Stimulated activated CD4-positive, alpha-beta T cell treated with anti-CD3 and anti-CD28 coated beads, TNF-alpha, amount 100 ng/mL, for 48 hours (primary cell): ENCODE data around the gene NR5A1.

Experiments
- DNase-seq, 3 donors: peaks; one replicate each; pipeline ENCODE4 v3.0.0-alpha.2; 2020; ENCODE audit warnings: low read depth in 3 of 3

Gene NR5A1

GRCh38 chr9:124480621-124480981 lies 26.6 kb downstream of the NR5A1 start:
- no peak for DNase-seq

- no peak for DNase-seq
Observed at GRCh38 chr9:124479947-124480620, 27.1 kb downstream of the NR5A1 start.

DNA sequence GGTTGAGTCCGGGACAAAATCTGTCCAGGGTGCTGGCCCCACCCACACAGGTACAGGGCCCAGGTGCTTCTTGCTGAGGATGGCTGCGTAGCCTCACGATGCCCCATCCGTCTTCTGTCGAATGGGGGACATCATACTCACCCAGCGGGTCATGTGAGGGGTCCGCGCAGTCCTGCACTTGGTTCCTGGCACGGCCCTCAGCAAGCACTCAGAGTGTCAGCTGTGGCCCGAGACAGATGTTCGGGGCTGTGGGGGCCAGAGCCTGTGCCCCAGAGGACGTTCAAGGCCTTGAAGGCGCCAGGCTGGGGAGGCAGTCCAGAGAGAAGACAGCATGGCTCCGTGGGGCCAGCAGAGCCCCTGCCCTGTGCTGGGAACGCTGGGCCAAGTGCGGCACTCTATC lies 27.8 kb downstream of the NR5A1 start:
- DNase-seq: no peak

- no peak for DNase-seq
Observed at GRCh38 chr9:124478354-124478753, 28.8 kb downstream of the NR5A1 start.

DNA sequence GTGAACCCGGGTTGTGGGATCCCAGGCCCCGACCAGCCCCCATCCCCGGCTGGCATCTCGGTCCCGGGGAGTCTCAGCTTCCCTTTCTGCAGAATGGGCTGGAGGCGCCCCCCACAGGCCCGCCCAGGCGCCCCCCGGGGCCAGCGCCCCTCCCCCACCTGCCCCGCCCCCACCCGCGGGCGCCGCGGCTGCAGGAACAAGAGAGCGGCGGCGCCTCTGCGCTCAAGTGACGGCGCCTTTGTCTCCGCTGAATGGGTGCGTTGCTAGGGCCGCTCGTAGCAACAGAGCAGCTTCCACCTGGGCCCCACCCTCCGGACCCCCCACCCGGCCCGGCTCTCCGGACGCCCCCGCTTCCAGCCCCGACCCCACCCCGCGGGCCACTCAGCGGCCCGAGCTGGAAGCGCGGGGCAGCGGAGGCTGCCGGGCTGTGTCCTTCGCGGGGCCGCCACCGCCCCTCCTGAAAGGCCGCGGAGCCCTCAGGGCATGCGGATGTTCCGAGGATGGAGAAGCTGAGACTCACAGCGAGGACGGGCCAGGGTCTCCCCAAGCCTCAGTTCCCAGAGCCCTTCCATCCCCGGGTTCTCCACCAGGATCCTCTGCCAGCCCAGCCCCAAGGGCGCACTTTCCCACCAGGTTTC lies 29.4 kb downstream of the NR5A1 start:
- DNase-seq: no peak

- no peak for DNase-seq
Observed at GRCh38 chr9:124477211-124477647, 30.0 kb downstream of the NR5A1 start.

DNA sequence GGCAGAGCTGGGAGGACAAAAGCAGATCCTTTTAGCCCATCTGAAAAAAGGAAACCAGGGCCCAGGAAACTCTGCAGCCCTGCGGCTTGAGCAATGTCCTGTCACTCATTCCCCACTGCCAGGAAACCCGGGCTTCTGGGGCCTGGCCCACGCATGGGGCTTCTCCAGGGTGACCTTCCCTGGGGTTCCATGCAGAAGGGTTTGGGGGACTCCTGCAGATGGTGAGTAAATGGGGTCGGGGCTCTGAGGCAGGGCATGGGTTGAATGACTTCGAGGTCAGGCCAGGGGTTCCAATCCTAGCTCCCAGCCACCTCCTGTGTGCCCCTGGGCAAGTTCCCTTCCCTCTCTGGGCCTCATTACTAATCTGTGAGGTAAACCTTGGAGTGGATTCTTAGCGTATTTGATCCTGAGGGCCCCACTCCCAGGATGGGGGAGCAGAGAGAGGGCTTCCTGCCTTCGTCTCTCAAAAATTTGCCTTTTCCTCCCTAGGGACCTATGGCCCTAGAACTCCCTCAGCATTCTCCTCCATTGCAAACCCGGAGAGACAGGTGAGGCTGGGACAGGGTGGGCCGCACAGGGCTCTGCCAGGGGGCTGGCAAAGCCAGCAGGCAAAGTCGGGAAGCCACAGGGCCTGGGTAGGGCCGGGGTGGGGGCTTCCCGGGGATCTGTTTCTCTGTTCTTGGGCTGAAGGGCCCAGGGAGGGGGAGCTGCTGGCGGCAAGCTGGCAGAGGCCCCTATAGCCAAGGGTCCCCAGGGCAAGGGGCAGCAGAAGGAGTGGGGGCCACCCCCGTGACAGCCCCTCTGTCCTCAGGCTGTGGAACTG lies 31.1 kb downstream of the NR5A1 start:
- no peak for DNase-seq

DNA sequence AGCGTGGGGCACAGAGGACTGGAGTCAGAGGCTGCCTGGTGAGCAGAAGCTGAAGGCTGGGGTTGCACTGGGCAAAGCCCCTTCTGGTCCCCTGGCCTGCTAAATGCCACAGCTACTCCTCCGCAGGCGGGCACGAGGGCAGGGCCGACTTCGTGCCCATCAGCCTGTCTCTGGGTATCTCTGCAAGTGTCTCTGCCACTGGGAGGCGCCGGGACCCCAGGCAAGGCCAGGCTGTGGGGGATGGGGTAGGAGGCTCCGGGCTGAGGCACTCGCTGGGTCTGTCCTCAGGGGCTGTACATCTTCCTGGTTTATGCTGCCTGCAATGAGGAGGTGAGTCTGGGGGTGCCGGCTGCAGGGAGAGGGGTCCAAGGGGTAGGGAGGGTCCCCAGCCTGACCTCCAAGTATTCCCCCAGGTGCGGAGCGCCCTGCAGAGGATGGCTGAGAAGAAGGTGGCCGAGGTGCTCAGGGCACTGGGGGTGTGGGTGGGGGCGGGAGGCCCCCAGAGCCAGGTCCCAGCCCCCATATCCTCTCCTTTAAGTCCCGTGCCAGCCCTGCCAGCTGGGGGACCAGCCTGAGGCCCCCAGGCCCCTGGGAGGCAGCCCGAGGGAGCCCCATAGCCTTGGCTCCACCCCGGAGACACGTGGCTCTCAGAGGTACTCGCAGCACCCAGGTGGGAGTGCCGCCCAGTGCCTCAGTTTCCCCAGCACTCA lies 31.9 kb downstream of the NR5A1 start:
- DNase-seq: no peak

DNA sequence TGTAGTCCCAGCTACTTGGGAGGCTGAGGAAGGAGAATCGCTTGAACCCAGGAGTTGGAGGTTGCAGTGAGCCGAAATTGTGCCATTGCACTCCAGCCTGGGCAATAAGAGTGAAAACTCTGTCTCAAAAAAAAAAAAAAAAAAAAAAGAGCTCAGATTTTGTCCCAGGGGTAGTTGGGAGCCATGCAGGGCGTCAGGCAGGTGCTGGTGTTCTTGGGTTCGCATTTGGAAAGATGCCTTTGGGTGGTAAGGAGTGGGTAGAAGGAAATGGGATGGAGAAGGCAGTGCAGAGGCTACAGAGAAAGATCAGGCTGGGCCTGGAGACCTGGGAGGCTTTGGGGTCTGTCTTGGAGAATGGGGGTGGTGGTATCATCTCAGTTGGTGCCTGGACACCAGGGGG lies 33.0 kb downstream of the NR5A1 start:
- DNase-seq: no peak

GRCh38 chr9:124473310-124473709 lies 33.9 kb downstream of the NR5A1 start:
- DNase-seq: no peak

- no peak for DNase-seq
Observed at GRCh38 chr9:124472770-124473169, 34.4 kb downstream of the NR5A1 start.

GRCh38 chr9:124471761-124472160 lies 35.4 kb downstream of the NR5A1 start:
- no peak for DNase-seq

- DNase-seq: no peak
Observed at GRCh38 chr9:124470726-124471125, 36.5 kb downstream of the NR5A1 start.

GRCh38 chr9:124470306-124470705 lies 36.9 kb downstream of the NR5A1 start:
- no peak for DNase-seq

GRCh38 chr9:124469011-124469832 lies 38.0 kb downstream of the NR5A1 start:
- DNase-seq: no peak

- no peak for DNase-seq
Observed at GRCh38 chr9:124468061-124468740, 39.0 kb downstream of the NR5A1 start.

GRCh38 chr9:124467410-124468060 lies 39.7 kb downstream of the NR5A1 start:
- DNase-seq: no peak

DNA sequence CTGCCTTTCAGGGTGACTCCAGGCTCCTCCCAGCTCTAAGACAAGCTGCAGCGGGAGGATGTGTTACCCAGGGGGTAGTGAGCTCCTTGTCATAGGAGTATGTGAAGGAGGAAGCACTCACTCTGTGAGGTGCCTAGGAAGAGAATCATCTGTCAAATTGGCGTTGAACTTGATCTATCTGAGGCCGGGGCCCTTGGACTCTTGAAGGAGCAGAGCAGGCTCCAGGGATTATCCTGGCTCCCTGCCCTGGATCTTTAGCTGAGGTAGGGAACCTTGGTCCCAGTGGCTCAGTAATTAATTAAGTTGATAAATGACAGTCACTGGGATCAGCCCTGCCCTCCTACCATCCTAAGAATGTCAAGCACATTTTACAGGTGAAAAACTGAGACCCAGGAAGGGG lies 41.5 kb downstream of the NR5A1 start:
- DNase-seq: no peak

GRCh38 chr9:124462739-124463138 lies 44.5 kb downstream of the NR5A1 start:
- no peak for DNase-seq

- DNase-seq: no peak
Observed at GRCh38 chr9:124458441-124458840, 48.8 kb downstream of the NR5A1 start.
